ENCODE measurements around the gene SNUPN. TPM values are rescaled to one million over a fixed set of nuclear protein-coding genes. Genes with fewer than 3 reads are reported as not detected.

SNUPN gene
- total and polyA plus RNA-seq, 2 of the 8 experiments (the other 6 are each of a cell fraction or from before 2014, with no cell fraction given) = 13.3 to 28.2 TPM

GRCh38 chr15:75594276-75594675 is 31.2 kb downstream of the SNUPN start (continued):
- no peak for TF ChIP-seq CHD7 (IDR thresholded peaks at IDR 0.05; ENCODE audit: insufficient replicate concordance, low read length)
- no peak for TF ChIP-seq TAF1 (IDR thresholded peaks at IDR 0.05; ENCODE audit: low read depth, low read length)
- no peak for TF ChIP-seq RBBP5 (IDR thresholded peaks at IDR 0.05; ENCODE audit: borderline replicate concordance, low read depth, low read length)
- no peak for TF ChIP-seq E2F6 (IDR thresholded peaks at IDR 0.05)
- no peak for TF ChIP-seq RXRA (IDR thresholded peaks at IDR 0.05; ENCODE audit: insufficient read depth, low read depth, low read length)
- no peak for TF ChIP-seq RNF2 (IDR thresholded peaks at IDR 0.05; ENCODE audit: borderline replicate concordance, low read depth, low read length, missing control alignments, poor library complexity, severe bottlenecking)
- no peak for TF ChIP-seq PHF8 (conservative IDR thresholded peaks at IDR 0.05; ENCODE audit: low read depth, low read length)

All from H1 (cell line).